ENCODE measurements around the gene SMPD4. TPM values are rescaled to one million over a fixed set of nuclear protein-coding genes. Genes with fewer than 3 reads are reported as not detected.
"Not testable (repeated sequence)": the region's sequence is repeated elsewhere in the genome, so short reads cannot be mapped to it uniquely, and the experiment has no call there.

SMPD4 gene
- total RNA-seq, 1 experiment from 2014 or later: 38.7 TPM

- H3K4me3 ChIP-seq, H3K27me3 ChIP-seq, H3K36me3 ChIP-seq, H3K9me3 ChIP-seq, DNase-seq: not testable (repeated sequence)
Observed at GRCh38 chr2:130152136-130152815, 29.1 kb downstream of the SMPD4 start.

GRCh38 chr2:130151145-130151512 is 30.3 kb downstream of the SMPD4 start:
- H3K9me3 ChIP-seq, H3K27me3 ChIP-seq, H3K4me3 ChIP-seq, DNase-seq, H3K36me3 ChIP-seq: not testable (repeated sequence)

- Histone ChIP-seq H3K9me3 (no peaks in the 10 kb centered on the region), H3K36me3 (no peaks in the 10 kb centered on the region), H3K27me3 (no peaks in the 10 kb centered on the region), H3K4me3 (no peak overlapping the region)
- no peak for DNase-seq
Observed at GRCh38 chr2:130150181-130151144, 30.9 kb downstream of the SMPD4 start.

GRCh38 chr2:130148515-130148914 is 32.9 kb downstream of the SMPD4 start:
- not testable (repeated sequence) for H3K4me3 ChIP-seq, H3K9me3 ChIP-seq, H3K27me3 ChIP-seq, DNase-seq, H3K36me3 ChIP-seq

- not testable (repeated sequence) for H3K9me3 ChIP-seq, H3K27me3 ChIP-seq, H3K36me3 ChIP-seq
- peak; percentile 58 for DNase-seq
- H3K4me3 ChIP-seq: peak within 1 kb of the TSS; percentile 37
Observed at GRCh38 chr2:130145006-130145414, 36.4 kb downstream of the SMPD4 start, which contains the start of gene CCDC74B. CCDC74B (minus strand) TSS chr2:130145112; CDS start chr2:130144996, 116 bp downstream.

GRCh38 chr2:130143266-130144039 is 37.9 kb downstream of the SMPD4 start:
- not testable (repeated sequence) for H3K9me3 ChIP-seq, H3K27me3 ChIP-seq, H3K36me3 ChIP-seq, DNase-seq, H3K4me3 ChIP-seq

GRCh38 chr2:130142396-130143265 is 38.8 kb downstream of the SMPD4 start:
- not testable (repeated sequence) for H3K9me3 ChIP-seq, DNase-seq, H3K27me3 ChIP-seq, H3K4me3 ChIP-seq, H3K36me3 ChIP-seq

- not testable (repeated sequence) for H3K27me3 ChIP-seq, H3K4me3 ChIP-seq, H3K36me3 ChIP-seq, DNase-seq, H3K9me3 ChIP-seq
Observed at GRCh38 chr2:130141645-130142370, 39.6 kb downstream of the SMPD4 start.

GRCh38 chr2:130141002-130141401 is 40.4 kb downstream of the SMPD4 start:
- not testable (repeated sequence) for H3K36me3 ChIP-seq, H3K9me3 ChIP-seq, DNase-seq, H3K4me3 ChIP-seq, H3K27me3 ChIP-seq

- H3K9me3 ChIP-seq, H3K4me3 ChIP-seq, DNase-seq, H3K27me3 ChIP-seq, H3K36me3 ChIP-seq: not testable (repeated sequence)
Observed at GRCh38 chr2:130140516-130140915, 40.9 kb downstream of the SMPD4 start.

- not testable (repeated sequence) for H3K36me3 ChIP-seq, DNase-seq, H3K4me3 ChIP-seq, H3K9me3 ChIP-seq, H3K27me3 ChIP-seq
Observed at GRCh38 chr2:130139331-130140280, 41.8 kb downstream of the SMPD4 start.

- not testable (repeated sequence) for DNase-seq, H3K4me3 ChIP-seq, H3K27me3 ChIP-seq, H3K36me3 ChIP-seq, H3K9me3 ChIP-seq
Observed at GRCh38 chr2:130138841-130139251, 42.6 kb downstream of the SMPD4 start.

- not testable (repeated sequence) for DNase-seq, H3K4me3 ChIP-seq, H3K9me3 ChIP-seq, H3K27me3 ChIP-seq, H3K36me3 ChIP-seq
Observed at GRCh38 chr2:130138326-130138725, 43.1 kb downstream of the SMPD4 start.

- not testable (repeated sequence) for H3K9me3 ChIP-seq, H3K36me3 ChIP-seq, H3K4me3 ChIP-seq, DNase-seq, H3K27me3 ChIP-seq
Observed at GRCh38 chr2:130137118-130137517, 44.3 kb downstream of the SMPD4 start.

- not testable (repeated sequence) for DNase-seq, H3K9me3 ChIP-seq, H3K27me3 ChIP-seq, H3K4me3 ChIP-seq, H3K36me3 ChIP-seq
Observed at GRCh38 chr2:130136546-130136945, 44.9 kb downstream of the SMPD4 start.
